HFFc6 (cell line): ENCODE measurements around the gene GJA4. TPM values are rescaled to one million over a fixed set of nuclear protein-coding genes. Genes with fewer than 3 reads are reported as not detected.

Experiments
- DNase-seq: peaks from one replicate; pipeline ENCODE4 v3.0.0-alpha.2; 2018
- H3K27ac Mint-ChIP-seq: 2 replicates; pipeline ENCODE4 v1.8.0; 2020; ENCODE audit warnings: mild to moderate bottlenecking, mixed read lengths
- H3K27me3 Mint-ChIP-seq: 2 replicates; pipeline ENCODE4 v1.8.0; 2021; ENCODE audit warnings: mild to moderate bottlenecking, moderate library complexity, mixed read lengths; ENCODE audit not compliant: insufficient read depth
- H3K36me3 Mint-ChIP-seq: 2 replicates; pipeline ENCODE4 v1.8.0; 2021; ENCODE audit warnings: low read depth, mixed read lengths
- H3K4me1 Mint-ChIP-seq: 2 replicates; pipeline ENCODE4 v1.8.0; 2020; ENCODE audit warnings: low read depth, mixed read lengths
- H3K4me3 Mint-ChIP-seq: 2 replicates; pipeline ENCODE4 v1.8.0; 2020; ENCODE audit warnings: mild to moderate bottlenecking, moderate library complexity, mixed read lengths
- H3K9me3 Mint-ChIP-seq: 2 replicates; pipeline ENCODE4 v1.8.0; 2020; ENCODE audit warnings: mild to moderate bottlenecking, mixed read lengths
- CTCF ChIP-seq: fragments of 200-600 bp; sonication (generic); IDR thresholded peaks from 2 replicates; pipeline ENCODE4 v1.5.0; 2021; ENCODE audit warnings: antibody characterized with exemption, mild to moderate bottlenecking
- total RNA-seq, 6 experiments: library from RNA; stranded (reverse); fragmentation: NEBNext Ultra II Directional; extraction: Animal tissue kit (Norgen Biotek cat#: 25700); gene quantifications; 2 replicates in 1 of 6; 3 replicates in 5 of 6; pipeline ENCODE4 v1.2.3, GENCODE V29; 2021

Gene GJA4
- total RNA-seq, 6 experiments from 2014 or later: not detected

DNA sequence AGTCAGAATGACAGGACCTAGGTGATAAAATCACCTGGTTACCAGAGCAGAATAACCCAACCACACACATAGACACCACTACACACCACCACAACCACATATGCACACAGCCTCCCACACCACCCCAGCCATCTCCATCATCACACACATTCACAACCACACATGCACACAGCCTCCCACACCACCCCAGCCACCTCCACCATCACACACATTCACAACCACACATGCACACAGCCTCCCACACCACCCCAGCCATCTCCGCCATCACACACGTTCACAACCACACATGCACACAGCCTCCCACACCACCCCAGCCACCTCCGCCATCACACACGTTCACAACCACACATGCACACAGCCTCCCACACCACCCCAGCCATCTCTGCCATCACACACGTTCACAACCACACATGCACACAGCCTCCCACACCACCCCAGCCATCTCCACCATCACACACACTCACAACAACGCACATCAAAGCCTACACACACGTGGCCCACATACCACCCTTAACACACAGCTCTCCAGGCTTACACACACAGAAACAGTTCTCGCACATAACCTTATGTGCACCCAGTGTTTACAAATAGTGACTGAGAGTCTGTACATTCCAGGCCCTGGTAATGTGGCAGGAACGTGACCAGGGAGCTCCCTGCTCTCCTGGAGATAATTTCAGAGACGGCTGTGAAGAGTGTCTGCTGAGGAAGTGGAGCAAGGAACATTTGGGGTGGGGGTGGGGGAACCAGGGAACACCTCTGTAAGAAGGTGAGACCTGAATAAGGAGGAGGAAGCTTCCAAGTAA, 15.1 kb upstream of the GJA4 start:
- Mint-ChIP-seq H3K27me3 (peaks cover 24% of the 10 kb centered on the region), H3K36me3 (no peaks in the 10 kb centered on the region), H3K27ac (no peak overlapping the region), H3K4me1 (peaks cover 6% of the 10 kb centered on the region), H3K4me3 (no peak overlapping the region), H3K9me3 (no peaks in the 10 kb centered on the region)
- no peak for TF ChIP-seq CTCF
- DNase-seq: no peak

GRCh38 chr1:34778381-34778780, 14.4 kb upstream of the GJA4 start:
- no peaks in the 10 kb centered on the region for H3K9me3 Mint-ChIP-seq
- DNase-seq: no peak
- no peak overlapping the region for H3K4me3 Mint-ChIP-seq
- no peaks in the 10 kb centered on the region for H3K36me3 Mint-ChIP-seq
- peaks cover 29% of the 10 kb centered on the region for H3K27me3 Mint-ChIP-seq
- peaks cover 13% of the 10 kb centered on the region for H3K4me1 Mint-ChIP-seq
- no peak overlapping the region for H3K27ac Mint-ChIP-seq
- TF ChIP-seq CTCF: no peak

GRCh38 chr1:34779005-34779404, 13.8 kb upstream of the GJA4 start:
- no peak overlapping the region for H3K4me3 Mint-ChIP-seq
- no peaks in the 10 kb centered on the region for H3K36me3 Mint-ChIP-seq
- peaks cover 29% of the 10 kb centered on the region for H3K27me3 Mint-ChIP-seq
- no peak for DNase-seq
- no peaks in the 10 kb centered on the region for H3K9me3 Mint-ChIP-seq
- no peak overlapping the region for H3K27ac Mint-ChIP-seq
- no peak for TF ChIP-seq CTCF
- H3K4me1 Mint-ChIP-seq: peaks cover 19% of the 10 kb centered on the region

DNA sequence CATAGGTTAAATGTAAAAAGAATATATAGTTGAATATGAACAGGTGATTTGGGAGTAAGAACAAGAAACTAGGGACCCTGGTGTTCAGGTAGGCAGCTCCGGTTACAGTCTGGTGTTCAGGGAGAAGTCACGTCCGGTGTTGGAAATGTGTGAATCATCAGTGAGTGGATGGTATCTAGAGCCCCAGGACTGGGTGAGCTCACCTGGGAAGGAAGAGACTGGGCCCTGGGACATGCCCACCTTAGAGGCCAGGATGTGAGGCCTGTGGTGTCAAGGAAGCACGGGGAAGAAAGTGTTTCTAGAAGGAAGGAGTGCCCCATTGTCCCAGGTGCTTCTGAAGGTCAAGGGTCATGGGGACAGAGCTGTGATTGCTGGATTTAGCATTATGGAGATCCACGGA, 13.3 kb upstream of the GJA4 start:
- no peak for DNase-seq
- no peak for TF ChIP-seq CTCF
- peaks cover 29% of the 10 kb centered on the region for H3K27me3 Mint-ChIP-seq
- H3K4me3 Mint-ChIP-seq: no peak overlapping the region
- H3K4me1 Mint-ChIP-seq: peaks cover 22% of the 10 kb centered on the region
- no peak overlapping the region for H3K27ac Mint-ChIP-seq
- no peaks in the 10 kb centered on the region for H3K9me3 Mint-ChIP-seq
- no peaks in the 10 kb centered on the region for H3K36me3 Mint-ChIP-seq

DNA sequence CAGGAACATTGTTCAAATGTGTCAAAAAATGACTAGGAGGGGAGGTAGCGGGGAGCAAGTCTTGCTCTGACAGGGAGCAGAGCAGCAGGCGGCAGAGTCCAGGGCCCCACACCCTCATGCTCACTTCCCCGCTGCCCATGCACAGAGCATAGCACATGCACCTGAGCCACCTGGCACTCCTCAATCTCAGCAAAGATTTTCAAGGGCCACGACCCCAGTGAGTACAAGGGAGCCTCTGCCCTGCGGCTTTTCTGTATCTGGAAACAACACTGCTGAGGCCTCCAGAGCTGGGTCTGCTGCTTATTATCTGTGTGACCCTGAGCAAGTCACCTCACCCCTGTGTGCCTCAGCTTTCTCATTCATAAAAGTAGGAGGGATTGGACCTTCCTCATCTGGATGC, 12.8 kb upstream of the GJA4 start:
- peaks cover 22% of the 10 kb centered on the region for H3K4me1 Mint-ChIP-seq
- H3K27me3 Mint-ChIP-seq: peaks cover 29% of the 10 kb centered on the region
- no peak for DNase-seq
- no peak overlapping the region for H3K4me3 Mint-ChIP-seq
- no peak overlapping the region for H3K27ac Mint-ChIP-seq
- H3K9me3 Mint-ChIP-seq: no peaks in the 10 kb centered on the region
- no peaks in the 10 kb centered on the region for H3K36me3 Mint-ChIP-seq
- TF ChIP-seq CTCF: no peak
